Ovary (tissue), 9 donors: ENCODE data around the gene YIPF3. TPM values are rescaled to one million over a fixed set of nuclear protein-coding genes. Genes with fewer than 3 reads are reported as not detected.
A peak's percentile ranks its signal among the peaks of the same experiment; 100 is the strongest.
"Not testable (repeated sequence)": the region's sequence is repeated elsewhere in the genome, so short reads cannot be mapped to it uniquely, and the experiment has no call there.

Experiments used
- DNase-seq, 5 donors: peaks; one replicate each; pipeline ENCODE4 v3.0.0-alpha.2; 2019 to 2020
- H3K27ac ChIP-seq, 2 donors: fragments of 200-600 bp; one replicate each; pipeline versions ENCODE4 v1.5.1 to v1.8.0; 2019 to 2022
- H3K27me3 ChIP-seq: fragments of 200-600 bp; one replicate; pipeline ENCODE4 v1.8.0; 2022
- H3K36me3 ChIP-seq: fragments of 200-600 bp; sonication (generic); one replicate; pipeline ENCODE4 v1.5.1; 2019
- H3K4me1 ChIP-seq: one replicate; pipeline ENCODE4 v1.8.1; 2013; ENCODE audit warnings: mild to moderate bottlenecking, moderate library complexity; ENCODE audit not compliant: insufficient read depth
- H3K4me3 ChIP-seq: fragments of 200-600 bp; sonication (generic); one replicate; pipeline ENCODE4 v1.5.1; 2017
- H3K9me3 ChIP-seq, 2 donors: fragments of 200-600 bp in 1 of 2; sonication (generic) in 1 of 2; one replicate each; pipeline versions ENCODE4 v1.5.1 to v1.8.1; 2013 to 2019; ENCODE audit warnings: mild to moderate bottlenecking in 1 of 2, moderate library complexity in 1 of 2
- EP300 ChIP-seq: sonication (generic); formaldehyde crosslinking; IDR thresholded peaks from one replicate; pipeline ENCODE4 v1.6.1; 2017; ENCODE audit warnings: antibody characterized with exemption
- POLR2A ChIP-seq: fragments of 450-650 bp; IDR thresholded peaks from one replicate; pipeline ENCODE4 v1.6.1; 2017; ENCODE audit warnings: antibody characterized with exemption, mild to moderate bottlenecking, moderate library complexity
- WGBS, 3 donors: extraction: QIAGEN DNeasy Blood & Tissue Kit in 1 of 3; methylation state at CpG; one replicate each; pipeline versions ENCODE4 v1.1.5 to v1.1.7; 2013 to 2017; 5-methylcytosine and 5-hydroxymethylcytosine counted together
- intact Hi-C, 4 donors: fragments of 100-400 bp; cut with DNase I; formaldehyde crosslinking; loops; one replicate each; pipeline versions ENCODE4 v1.11.0 to v1.15.1; 2022 to 2023
- polyA plus RNA-seq, 2 donors: library from polyadenylated mRNA; stranded (reverse); fragments of 200-250 nt in 1 of 2; fragments of 350-450 nt in 1 of 2; fragmentation: Illumina TruSeq in 1 of 2; extraction: RNeasy Lipid Tissue Mini Kit (QIAGEN cat#74804) in 1 of 2; gene quantifications; one replicate each; pipeline ENCODE4 v1.2.3, GENCODE V29; 2013 to 2014
- total RNA-seq, 7 donors: library from RNA; depleted of rRNA in 2 of 7; stranded (reverse); fragments of >200 nt in 2 of 7; fragmentation: NEBNext Ultra II Directional in 3 of 7; extraction: Animal tissue kit (Norgen Biotek cat#: 25700) in 3 of 7; gene quantifications; one replicate each; pipeline versions ENCODE4 v1.1.0 to v1.2.4, GENCODE V29; 2016 to 2023
- TF ChIP-seq, protein P1 (sequence below), 3 donors: fragments of 450-650 bp in 2 of 3; fragments of 200-600 bp in 1 of 3; IDR thresholded peaks; one replicate each; pipeline versions ENCODE4 v1.5.1 to v1.8.0; 2016 to 2022; ENCODE audit warnings: antibody characterized with exemption in 3 of 3, mild to moderate bottlenecking in 1 of 3
- donor health status: DM: no; HTN: no; CAD: no; lungs with moderate emphysema.
- donor health status: DM: no; HTN: no; CAD: no.
- donor health status: Bipolar disorder and iron deficiency.
- donor health status: DM: yes; HTN: yes; CAD: no.
- donor health status: DM: no; HTN: no; CAD: no.
- donor health status: DM: yes; HTN: yes; CAD: no.

YIPF3 gene
- total and polyA plus RNA-seq, 9 donors: 47.0 to 143 (median 78.3) TPM

DNA sequence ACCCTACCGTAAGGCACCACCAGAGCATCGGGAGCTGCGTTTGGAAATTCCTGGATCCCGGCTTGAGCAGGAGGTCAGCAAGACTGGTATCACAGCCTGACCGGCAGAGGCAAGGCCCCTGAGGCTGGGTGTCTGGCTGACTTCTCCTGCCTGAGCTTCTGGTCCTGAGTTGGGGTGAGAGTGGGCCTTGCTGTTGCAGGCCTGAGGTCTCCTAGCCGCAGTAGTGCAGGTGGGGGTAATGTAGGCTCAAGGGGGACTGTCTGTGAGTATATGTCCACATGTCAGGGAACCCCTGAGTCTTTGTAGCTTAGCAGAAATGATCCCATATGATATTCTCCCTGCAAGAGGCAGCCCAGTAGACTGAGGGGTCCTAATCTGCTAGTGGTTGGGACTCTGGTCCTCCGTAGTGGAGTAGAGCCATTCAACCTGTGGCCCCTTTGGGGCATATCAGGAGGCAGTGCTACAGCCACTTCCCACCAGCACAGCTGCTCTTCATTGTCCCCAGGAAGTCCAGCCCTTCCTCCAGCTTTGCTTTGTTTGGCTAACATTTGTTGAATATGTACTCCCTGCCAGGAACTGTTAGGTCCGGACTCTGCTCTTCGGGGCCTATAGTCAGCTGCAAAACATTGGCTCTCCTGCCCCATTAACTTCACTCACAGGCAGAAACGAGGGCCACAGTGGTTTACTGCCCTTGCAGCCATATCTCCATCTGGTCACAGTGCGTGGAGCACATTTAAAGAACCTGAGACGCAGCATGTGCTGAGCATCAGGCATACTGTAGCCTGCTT is 17.5 kb downstream of the YIPF3 start:
- H3K4me1 ChIP-seq: peaks cover 7% of the 10 kb centered on the region
- no peaks in the 10 kb centered on the region for H3K9me3 ChIP-seq
- DNase-seq: no peak
- no peak overlapping the region for H3K27ac ChIP-seq
- H3K36me3 ChIP-seq: no peaks in the 10 kb centered on the region
- no peak for TF ChIP-seq EP300
- TF ChIP-seq, protein P1, sequence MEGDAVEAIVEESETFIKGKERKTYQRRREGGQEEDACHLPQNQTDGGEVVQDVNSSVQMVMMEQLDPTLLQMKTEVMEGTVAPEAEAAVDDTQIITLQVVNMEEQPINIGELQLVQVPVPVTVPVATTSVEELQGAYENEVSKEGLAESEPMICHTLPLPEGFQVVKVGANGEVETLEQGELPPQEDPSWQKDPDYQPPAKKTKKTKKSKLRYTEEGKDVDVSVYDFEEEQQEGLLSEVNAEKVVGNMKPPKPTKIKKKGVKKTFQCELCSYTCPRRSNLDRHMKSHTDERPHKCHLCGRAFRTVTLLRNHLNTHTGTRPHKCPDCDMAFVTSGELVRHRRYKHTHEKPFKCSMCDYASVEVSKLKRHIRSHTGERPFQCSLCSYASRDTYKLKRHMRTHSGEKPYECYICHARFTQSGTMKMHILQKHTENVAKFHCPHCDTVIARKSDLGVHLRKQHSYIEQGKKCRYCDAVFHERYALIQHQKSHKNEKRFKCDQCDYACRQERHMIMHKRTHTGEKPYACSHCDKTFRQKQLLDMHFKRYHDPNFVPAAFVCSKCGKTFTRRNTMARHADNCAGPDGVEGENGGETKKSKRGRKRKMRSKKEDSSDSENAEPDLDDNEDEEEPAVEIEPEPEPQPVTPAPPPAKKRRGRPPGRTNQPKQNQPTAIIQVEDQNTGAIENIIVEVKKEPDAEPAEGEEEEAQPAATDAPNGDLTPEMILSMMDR (IDR thresholded peaks at IDR 0.05): no peak
- no peak for TF ChIP-seq POLR2A
- intact Hi-C loops: loop anchor here in 1 of 4 donors (10.0 kb wide), 1 partner anchor 234 kb away; no protein-coding TSS in a partner anchor
- 62 to 71% (median 69%) methylated on average over 12 of the region's 12 CpGs for WGBS, 3 donors
- no peak overlapping the region for H3K4me3 ChIP-seq
- no peaks in the 10 kb centered on the region for H3K27me3 ChIP-seq

DNA sequence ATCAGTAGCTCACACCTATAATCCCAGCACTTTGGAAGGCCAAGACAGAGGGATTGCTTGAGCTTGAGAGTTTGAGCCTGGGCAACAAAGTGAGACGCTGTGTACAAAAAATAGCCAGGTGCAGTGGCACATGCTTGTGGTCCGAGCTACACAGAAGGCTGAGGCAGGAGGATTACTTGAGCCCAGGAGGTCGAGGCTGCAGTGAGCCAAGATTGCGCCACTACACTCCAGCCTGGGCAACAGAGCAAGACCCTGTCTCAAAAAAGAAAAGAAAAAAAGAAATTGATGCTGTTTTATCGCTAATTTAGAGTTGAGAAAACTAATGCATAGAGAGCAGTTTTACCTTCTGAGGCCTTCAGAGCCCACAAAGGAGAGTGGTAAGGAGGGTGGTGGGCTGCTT is 18.4 kb downstream of the YIPF3 start:
- DNase-seq, H3K27ac ChIP-seq: not testable (repeated sequence)
- intact Hi-C loops: loop anchor here in 1 of 4 donors (10.0 kb wide), 1 partner anchor 233 kb away; no protein-coding TSS in a partner anchor

DNA sequence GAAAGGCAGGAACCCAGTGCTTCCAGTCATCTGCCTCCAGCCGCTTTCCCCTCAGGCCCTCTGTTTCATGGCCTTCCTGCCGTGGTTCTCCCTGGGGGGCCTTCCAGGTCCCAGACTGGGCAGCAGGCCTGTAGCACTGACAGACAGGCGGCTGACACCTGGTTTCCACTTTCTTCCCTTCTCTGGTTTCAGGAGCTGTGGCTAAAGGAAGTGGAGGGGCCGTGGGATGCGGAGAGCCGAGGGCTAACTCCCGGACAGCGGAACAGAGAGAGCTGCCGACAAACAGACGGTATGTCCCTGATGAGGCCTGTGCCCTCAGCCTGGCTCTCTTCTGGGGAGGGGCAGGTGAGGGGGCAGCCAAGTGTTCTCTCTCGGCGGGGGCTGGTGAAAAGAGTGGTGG is 19.0 kb downstream of the YIPF3 start:
- intact Hi-C loops: loop anchor here in 1 of 4 donors (10.0 kb wide), 1 partner anchor 233 kb away; no protein-coding TSS in a partner anchor
- 87 to 93% (median 89%) methylated on average over 12 of the region's 12 CpGs for WGBS, 3 donors
- H3K36me3 ChIP-seq: no peaks in the 10 kb centered on the region
- no peak for DNase-seq
- TF ChIP-seq, protein P1 (IDR thresholded peaks at IDR 0.05): no peak
- TF ChIP-seq EP300 (no peak), POLR2A (no peak)
- H3K4me1 ChIP-seq: peaks cover 8% of the 10 kb centered on the region
- H3K4me3 ChIP-seq: no peak overlapping the region
- H3K27ac ChIP-seq: no peak overlapping the region
- H3K27me3 ChIP-seq: no peaks in the 10 kb centered on the region
- H3K9me3 ChIP-seq: no peaks in the 10 kb centered on the region

More for the DNA sequence above, 18.4 kb downstream of the YIPF3 start:
- H3K4me1 ChIP-seq, H3K36me3 ChIP-seq, H3K4me3 ChIP-seq, H3K9me3 ChIP-seq, H3K27me3 ChIP-seq: not testable (repeated sequence)
- WGBS, 3 donors: 83 to 95% (median 94%) methylated on average over 5 of the region's 5 CpGs

DNA sequence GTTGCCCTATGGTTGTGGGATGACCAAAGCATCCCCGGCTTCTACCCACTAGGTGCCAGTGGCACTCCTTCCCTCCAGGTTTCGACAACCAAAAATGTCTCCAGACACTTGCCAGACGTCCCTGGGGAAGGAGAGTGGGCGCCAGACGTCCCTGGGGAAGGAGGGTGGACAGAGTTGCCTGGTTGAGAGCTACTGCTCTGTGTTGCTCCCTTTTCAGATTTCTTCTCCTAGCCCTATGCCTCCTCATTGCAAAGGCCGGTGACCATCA is 19.7 kb downstream of the YIPF3 start:
- Histone ChIP-seq H3K27ac (no peak overlapping the region), H3K4me3 (no peak overlapping the region), H3K27me3 (no peaks in the 10 kb centered on the region), H3K9me3 (no peaks in the 10 kb centered on the region), H3K36me3 (no peaks in the 10 kb centered on the region), H3K4me1 (peaks cover 15% of the 10 kb centered on the region)
- 78 to 89% (median 86%) methylated on average over 6 of the region's 6 CpGs for WGBS, 3 donors
- no peak for DNase-seq
- intact Hi-C loops: loop anchor here in 1 of 4 donors (10.0 kb wide), 1 partner anchor 232 kb away; no protein-coding TSS in a partner anchor
- TF ChIP-seq, protein P1 (IDR thresholded peaks at IDR 0.05): no peak
- no peak for TF ChIP-seq EP300

DNA sequence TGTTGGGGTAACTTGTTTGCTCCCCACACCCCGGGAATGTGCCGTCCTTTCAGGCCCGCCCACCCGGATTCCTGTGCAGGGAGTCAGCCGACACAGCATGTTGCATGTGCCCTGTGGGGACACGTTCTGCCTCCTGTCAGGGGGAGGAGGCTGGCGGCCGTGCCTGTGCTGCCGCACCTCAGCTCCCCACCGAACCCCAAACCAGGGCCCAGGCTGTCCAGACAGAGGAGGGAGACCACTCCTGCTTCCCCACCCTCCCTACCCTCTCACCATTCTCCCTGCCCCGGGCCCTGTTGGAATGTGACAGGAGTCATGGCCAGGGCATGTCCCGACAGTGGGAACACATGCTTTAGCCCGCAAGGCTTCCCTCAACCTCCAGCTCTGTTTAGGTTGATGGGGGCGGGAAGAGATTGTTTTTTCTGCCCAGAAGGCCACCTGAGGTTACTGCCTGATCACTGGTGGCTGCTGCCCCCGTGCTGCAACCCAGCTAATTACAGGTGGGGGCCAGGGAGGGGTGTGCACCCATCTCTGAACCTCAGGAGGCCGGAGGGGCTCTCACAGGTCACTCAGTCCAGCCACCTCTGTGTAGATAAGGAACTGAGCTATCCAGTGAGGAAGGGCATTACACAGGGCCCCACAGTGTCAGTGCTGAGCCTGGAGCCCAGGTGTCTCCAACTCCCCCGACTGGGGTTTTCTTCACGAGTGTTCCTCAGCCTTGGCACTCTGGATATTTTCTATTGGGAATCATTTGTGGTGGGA is 20.2 kb downstream of the YIPF3 start:
- Histone ChIP-seq H3K27ac (no peak overlapping the region), H3K4me1 (peaks cover 18% of the 10 kb centered on the region), H3K36me3 (no peaks in the 10 kb centered on the region), H3K27me3 (no peaks in the 10 kb centered on the region), H3K9me3 (no peaks in the 10 kb centered on the region), H3K4me3 (no peak overlapping the region)
- intact Hi-C loops: loop anchor here in 1 of 4 donors (10.0 kb wide), 1 partner anchor 232 kb away; no protein-coding TSS in a partner anchor
- 21 to 36% (median 23%) methylated on average over 17 to 18 of the region's 18 CpGs for WGBS, 3 donors
- no peak for DNase-seq
- TF ChIP-seq, protein P1 (IDR thresholded peaks at IDR 0.05): peak in 2 of 3 donors; percentile 38 to 46
- TF ChIP-seq EP300: no peak
